Keratinocyte (primary cell): ENCODE data around the gene CTTNBP2NL. TPM values are rescaled to one million over a fixed set of nuclear protein-coding genes. Genes with fewer than 3 reads are reported as not detected.
"Not testable (repeated sequence)": the region's sequence is repeated elsewhere in the genome, so short reads cannot be mapped to it uniquely, and the experiment has no call there.

Experiments
- DNase-seq: peaks from one replicate; pipeline ENCODE4 v3.0.0-alpha.2; 2011; ENCODE audit warnings: low read depth, missing footprints, low spot score
- FAIRE-seq: peaks from 2 replicates; lab custom pipeline; 2011; peaks lifted over from hg19 to GRCh38; lab: Jason Lieb, UNC
- H2AFZ ChIP-seq: 2 replicates; pipeline ENCODE4 v1.6.0; 2012; ENCODE audit warnings: low read length, control low read depth, inconsistent platforms; ENCODE audit not compliant: control insufficient read depth
- H3K27ac ChIP-seq: 2 replicates; pipeline ENCODE4 v1.5.1; 2011; ENCODE audit warnings: low read length; ENCODE audit not compliant: control insufficient read depth, insufficient read depth
- H3K27me3 ChIP-seq: 3 replicates; pipeline ENCODE4 v1.6.0; 2011; ENCODE audit warnings: low read length; ENCODE audit not compliant: control insufficient read depth, insufficient read depth; ENCODE audit errors: extremely low read depth
- H3K36me3 ChIP-seq, 2 experiments: 2 replicates in 1 of 2; 3 replicates in 1 of 2; pipeline ENCODE4 v1.5.1; 2011; ENCODE audit warnings: low read length in 2 of 2, mild to moderate bottlenecking in 1 of 2; ENCODE audit not compliant: control insufficient read depth in 2 of 2, insufficient read depth in 2 of 2; ENCODE audit errors: extremely low read depth in 1 of 2
- H3K4me1 ChIP-seq: 3 replicates; pipeline ENCODE4 v1.5.1; 2011; ENCODE audit warnings: low read length; ENCODE audit not compliant: control insufficient read depth, insufficient read depth; ENCODE audit errors: extremely low read depth
- H3K4me2 ChIP-seq: 3 replicates; pipeline ENCODE4 v1.6.0; 2011; ENCODE audit warnings: low read depth, low read length; ENCODE audit not compliant: control insufficient read depth, insufficient read depth; ENCODE audit errors: extremely low read depth
- H3K4me3 ChIP-seq, 3 experiments: fragments of 200-600 bp in 1 of 3; sonication (generic) in 1 of 3; 2 replicates in 2 of 3; 3 replicates in 1 of 3; pipeline ENCODE4 v1.5.1; 2011 to 2016; ENCODE audit warnings: low read length in 3 of 3, mild to moderate bottlenecking in 3 of 3, control low read depth in 2 of 3, inconsistent platforms in 1 of 3, low read depth in 1 of 3, mixed read lengths in 1 of 3, mixed run types in 1 of 3, moderate library complexity in 1 of 3; ENCODE audit not compliant: control insufficient read depth in 2 of 3, insufficient read depth in 2 of 3; ENCODE audit errors: extremely low read depth in 1 of 3
- H3K79me2 ChIP-seq: 2 replicates; pipeline ENCODE4 v1.6.0; 2012; ENCODE audit warnings: low read length; ENCODE audit not compliant: control insufficient read depth, insufficient read depth
- H3K9ac ChIP-seq: 3 replicates; pipeline ENCODE4 v1.6.0; 2011; ENCODE audit warnings: low read length; ENCODE audit not compliant: control insufficient read depth, insufficient read depth; ENCODE audit errors: extremely low read depth
- H3K9me1 ChIP-seq: 3 replicates; pipeline ENCODE4 v1.6.0; 2011; ENCODE audit warnings: low read length; ENCODE audit not compliant: control insufficient read depth, insufficient read depth; ENCODE audit errors: extremely low read depth
- H3K9me3 ChIP-seq: 2 replicates; pipeline ENCODE4 v1.5.1; 2012; ENCODE audit warnings: low read depth, low read length; ENCODE audit not compliant: control insufficient read depth
- H4K20me1 ChIP-seq: 3 replicates; pipeline ENCODE4 v1.6.0; 2011; ENCODE audit warnings: low read length; ENCODE audit not compliant: control insufficient read depth, insufficient read depth; ENCODE audit errors: extremely low read depth
- EZH2 ChIP-seq: IDR thresholded peaks from one replicate; pipeline ENCODE4 v1.6.1; 2012; ENCODE audit warnings: inconsistent platforms, mild to moderate bottlenecking, low read length, moderate library complexity
- dilution Hi-C: fragments of 300-500 bp; cut with MboI; formaldehyde crosslinking; loops from one replicate; pipeline ENCODE4 v1.7.0; 2020; ENCODE audit warnings: low sequenced_read_pairs; ENCODE audit not compliant: extremely low pct_ligation_motif_present
- polyA plus RNA-seq, 5 experiments: library from polyadenylated mRNA; depleted of rRNA in 3 of 5; stranded (reverse) in 3 of 5; stranded (forward) in 1 of 5; unstranded in 1 of 5; fragments of >200 nt; gene quantifications; 1 replicate in 1 of 5; 2 replicates in 3 of 5; 3 replicates in 1 of 5; pipeline versions ENCODE4 v1.2.1 to v1.2.3, GENCODE V29; 2011 to 2012; ENCODE audit warnings: missing spikeins in 2 of 5, low read depth in 1 of 5, low replicate concordance in 1 of 5
- TF ChIP-seq, protein P1 (sequence below), 3 experiments: IDR thresholded peaks in 1 of 3; conservative IDR thresholded peaks in 1 of 3; optimal IDR thresholded peaks in 1 of 3; 2 replicates in 2 of 3; 3 replicates in 1 of 3; pipeline versions ENCODE3 to v1.5.1; 2011; ENCODE audit warnings: low read length in 3 of 3, mild to moderate bottlenecking in 3 of 3, moderate library complexity in 2 of 3, control low read depth in 1 of 3, inconsistent platforms in 1 of 3; ENCODE audit not compliant: insufficient read depth in 2 of 3; ENCODE audit errors: extremely low read depth in 1 of 3

The CTTNBP2NL gene
- polyA plus RNA-seq, 1 donor (not counting 4 experiments of a cell fraction or from before 2014, with no cell fraction given) = 19.1 TPM

DNA sequence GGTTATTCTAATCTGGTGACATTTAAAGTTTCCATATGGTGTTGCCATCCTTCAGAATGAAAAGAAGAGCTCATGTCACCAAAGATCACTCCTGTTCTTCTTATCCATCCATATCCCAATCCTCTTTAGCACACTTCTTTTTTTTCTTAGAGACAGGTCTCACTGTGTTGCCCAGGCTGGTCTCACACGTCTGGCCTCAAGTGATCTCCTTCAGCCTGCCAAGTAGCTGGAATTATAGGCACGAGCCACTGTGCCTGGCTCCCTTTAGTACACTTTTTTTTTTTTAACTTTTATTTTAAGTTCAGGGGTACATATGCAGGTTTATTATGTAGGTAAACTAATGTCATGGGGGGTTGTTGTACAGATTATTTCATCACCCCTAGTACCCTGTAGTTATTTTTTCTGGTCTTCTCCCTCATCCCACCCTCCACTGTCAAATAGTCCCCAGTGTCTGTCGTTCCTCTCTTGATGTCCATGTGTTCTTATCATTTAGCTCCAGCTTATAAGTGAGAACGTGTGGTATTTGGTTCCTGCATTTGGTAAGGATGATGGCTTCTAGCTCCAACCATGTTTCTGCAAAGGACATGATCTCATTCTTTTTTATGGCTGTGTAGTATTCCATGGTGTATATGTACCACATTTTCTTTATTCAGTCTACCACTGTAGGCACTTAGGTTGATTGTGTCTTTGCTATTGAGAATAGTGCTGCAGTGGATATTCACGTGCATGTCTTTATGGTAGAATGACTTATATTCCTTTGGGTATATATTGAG lies 40.6 kb downstream of the CTTNBP2NL start:
- dilution Hi-C loops = no loop called here
- H3K27ac ChIP-seq = no peak overlapping the region
- no peak overlapping the region for H2AFZ ChIP-seq
- H3K4me1 ChIP-seq = no peaks in the 10 kb centered on the region
- FAIRE-seq (no peak), DNase-seq (no peak)
- H3K27me3 ChIP-seq = no peaks in the 10 kb centered on the region
- H3K9me1 ChIP-seq = no peaks in the 10 kb centered on the region
- TF ChIP-seq, protein P1, sequence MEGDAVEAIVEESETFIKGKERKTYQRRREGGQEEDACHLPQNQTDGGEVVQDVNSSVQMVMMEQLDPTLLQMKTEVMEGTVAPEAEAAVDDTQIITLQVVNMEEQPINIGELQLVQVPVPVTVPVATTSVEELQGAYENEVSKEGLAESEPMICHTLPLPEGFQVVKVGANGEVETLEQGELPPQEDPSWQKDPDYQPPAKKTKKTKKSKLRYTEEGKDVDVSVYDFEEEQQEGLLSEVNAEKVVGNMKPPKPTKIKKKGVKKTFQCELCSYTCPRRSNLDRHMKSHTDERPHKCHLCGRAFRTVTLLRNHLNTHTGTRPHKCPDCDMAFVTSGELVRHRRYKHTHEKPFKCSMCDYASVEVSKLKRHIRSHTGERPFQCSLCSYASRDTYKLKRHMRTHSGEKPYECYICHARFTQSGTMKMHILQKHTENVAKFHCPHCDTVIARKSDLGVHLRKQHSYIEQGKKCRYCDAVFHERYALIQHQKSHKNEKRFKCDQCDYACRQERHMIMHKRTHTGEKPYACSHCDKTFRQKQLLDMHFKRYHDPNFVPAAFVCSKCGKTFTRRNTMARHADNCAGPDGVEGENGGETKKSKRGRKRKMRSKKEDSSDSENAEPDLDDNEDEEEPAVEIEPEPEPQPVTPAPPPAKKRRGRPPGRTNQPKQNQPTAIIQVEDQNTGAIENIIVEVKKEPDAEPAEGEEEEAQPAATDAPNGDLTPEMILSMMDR (optimal IDR thresholded peaks at IDR 0.05 in 1 of 3, IDR thresholded peaks at IDR 0.05 in 1 of 3, conservative IDR thresholded peaks at IDR 0.05 in 1 of 3; ENCODE audit: extremely low read depth in 1 of 3, insufficient read depth in 2 of 3, low read length in 3 of 3) = no peak
- TF ChIP-seq EZH2 = no peak
- no peak overlapping the region for H3K4me3 ChIP-seq
- H3K9ac ChIP-seq = no peak overlapping the region
- no peaks in the 10 kb centered on the region for H3K9me3 ChIP-seq
- H3K79me2 ChIP-seq = peaks cover 64% of the 10 kb centered on the region
- H4K20me1 ChIP-seq = no peaks in the 10 kb centered on the region
- peaks cover 3 to 4% of the 10 kb centered on the region in 2 experiments for H3K36me3 ChIP-seq
- H3K4me2 ChIP-seq = no peak overlapping the region

- H3K36me3 ChIP-seq, H3K4me1 ChIP-seq, H3K4me3 ChIP-seq, H3K27me3 ChIP-seq, H3K9me1 ChIP-seq, DNase-seq, H4K20me1 ChIP-seq, H3K9ac ChIP-seq, FAIRE-seq, H2AFZ ChIP-seq, H3K9me3 ChIP-seq, dilution Hi-C loops, H3K4me2 ChIP-seq, H3K27ac ChIP-seq: not testable (repeated sequence)
- peaks cover 66% of the 10 kb centered on the region for H3K79me2 ChIP-seq
These were observed 42.1 kb downstream of the CTTNBP2NL start for GRCh38 chr1:112438156-112438555.
